H1 (cell line): ENCODE data around the gene PDE5A.

Source experiments
- CHD2 ChIP-seq: IDR thresholded peaks from 2 replicates; pipeline ENCODE4 v1.6.1; 2012; ENCODE audit warnings: low read length, improper control_type of control experiment
- CTCF ChIP-seq, 3 experiments: IDR thresholded peaks; 1 replicate in 2 of 3; 2 replicates in 1 of 3; pipeline versions ENCODE4 v1.5.1 to v1.6.1; 2011; ENCODE audit warnings: low read length in 3 of 3, mild to moderate bottlenecking in 3 of 3, inconsistent platforms in 2 of 3, low read depth in 1 of 3, moderate library complexity in 1 of 3; ENCODE audit not compliant: insufficient read depth in 1 of 3; ENCODE audit errors: control extremely low read depth in 1 of 3
- EZH2 ChIP-seq: fragments of 200-600 bp; sonication (generic); IDR thresholded peaks from 2 replicates; pipeline ENCODE4 v1.7.1; 2012; ENCODE audit warnings: low read depth, mild to moderate bottlenecking, moderate library complexity, low read length, inconsistent platforms; ENCODE audit not compliant: severe bottlenecking
- GABPA ChIP-seq: IDR thresholded peaks from 2 replicates; pipeline ENCODE4 v1.6.1; 2011; ENCODE audit warnings: mild to moderate bottlenecking, low read length, moderate library complexity, borderline replicate concordance; ENCODE audit not compliant: insufficient read depth
- KDM1A ChIP-seq: fragments of 200-600, 300-600 bp; sonication (generic); IDR thresholded peaks from 2 replicates; pipeline ENCODE4 v1.7.1; 2016; ENCODE audit warnings: mild to moderate bottlenecking, low read length, borderline replicate concordance
- MAX ChIP-seq: IDR thresholded peaks from 2 replicates; pipeline ENCODE4 v1.6.1; 2012; ENCODE audit warnings: inconsistent platforms
- POLR2AphosphoS5 ChIP-seq: IDR thresholded peaks from 2 replicates; pipeline ENCODE4 v1.6.1; 2011; ENCODE audit warnings: low read depth, low read length
- RAD21 ChIP-seq, 2 experiments: IDR thresholded peaks in 1 of 2; conservative IDR thresholded peaks in 1 of 2; 2 replicates each; pipeline ENCODE4 v1.6.1; 2011; ENCODE audit warnings: low read depth in 2 of 2, low read length in 2 of 2, improper control_type of control experiment in 1 of 2, inconsistent platforms in 1 of 2, mild to moderate bottlenecking in 1 of 2, moderate library complexity in 1 of 2
- SRF ChIP-seq: IDR thresholded peaks from 2 replicates; pipeline ENCODE4 v1.6.1; 2011; ENCODE audit warnings: mild to moderate bottlenecking, low read depth, low read length, moderate library complexity
- SUZ12 ChIP-seq: fragments of 200-600 bp; sonication (generic); IDR thresholded peaks from 2 replicates; pipeline ENCODE4 v1.6.1; 2012; ENCODE audit warnings: mild to moderate bottlenecking, inconsistent platforms, low read length, moderate library complexity, mixed read lengths
- TAF1 ChIP-seq: IDR thresholded peaks from 2 replicates; pipeline ENCODE4 v1.6.1; 2011; ENCODE audit warnings: mild to moderate bottlenecking, low read depth, low read length
- YY1 ChIP-seq: IDR thresholded peaks from 2 replicates; pipeline ENCODE4 v1.6.1; 2011; ENCODE audit warnings: low read depth, mild to moderate bottlenecking, low read length
- TF ChIP-seq, protein P1 (sequence below): IDR thresholded peaks from 2 replicates; pipeline ENCODE4 v1.6.1; 2012; ENCODE audit warnings: low read length, inconsistent platforms

GRCh38 chr4:119540249-119540648 lies 88.4 kb downstream of the PDE5A start:
- TF ChIP-seq EZH2 (no peak), YY1 (no peak), CTCF (IDR thresholded peaks at IDR 0.05; ENCODE audit: control extremely low read depth in 1 of 3, insufficient read depth in 1 of 3, low read depth in 1 of 3, low read length in 3 of 3) (no peak), SRF (no peak), SUZ12 (no peak), GABPA (no peak), POLR2AphosphoS5 (no peak), MAX (no peak), CHD2 (no peak), RAD21 (IDR thresholded peaks at IDR 0.05 in 1 of 2, conservative IDR thresholded peaks at IDR 0.05 in 1 of 2; ENCODE audit: low read depth in 2 of 2, low read length in 2 of 2) (no peak), TAF1 (no peak), KDM1A (no peak)
- TF ChIP-seq, protein P1, sequence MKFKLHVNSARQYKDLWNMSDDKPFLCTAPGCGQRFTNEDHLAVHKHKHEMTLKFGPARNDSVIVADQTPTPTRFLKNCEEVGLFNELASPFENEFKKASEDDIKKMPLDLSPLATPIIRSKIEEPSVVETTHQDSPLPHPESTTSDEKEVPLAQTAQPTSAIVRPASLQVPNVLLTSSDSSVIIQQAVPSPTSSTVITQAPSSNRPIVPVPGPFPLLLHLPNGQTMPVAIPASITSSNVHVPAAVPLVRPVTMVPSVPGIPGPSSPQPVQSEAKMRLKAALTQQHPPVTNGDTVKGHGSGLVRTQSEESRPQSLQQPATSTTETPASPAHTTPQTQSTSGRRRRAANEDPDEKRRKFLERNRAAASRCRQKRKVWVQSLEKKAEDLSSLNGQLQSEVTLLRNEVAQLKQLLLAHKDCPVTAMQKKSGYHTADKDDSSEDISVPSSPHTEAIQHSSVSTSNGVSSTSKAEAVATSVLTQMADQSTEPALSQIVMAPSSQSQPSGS = no peak
